Measurements from ENCODE around the gene ZFP1. TPM values are rescaled to one million over a fixed set of nuclear protein-coding genes. Genes with fewer than 3 reads are reported as not detected.

Gene ZFP1
- total RNA-seq, 2 donors from 2014 or later = 10.4 to 13.3 TPM

DNA sequence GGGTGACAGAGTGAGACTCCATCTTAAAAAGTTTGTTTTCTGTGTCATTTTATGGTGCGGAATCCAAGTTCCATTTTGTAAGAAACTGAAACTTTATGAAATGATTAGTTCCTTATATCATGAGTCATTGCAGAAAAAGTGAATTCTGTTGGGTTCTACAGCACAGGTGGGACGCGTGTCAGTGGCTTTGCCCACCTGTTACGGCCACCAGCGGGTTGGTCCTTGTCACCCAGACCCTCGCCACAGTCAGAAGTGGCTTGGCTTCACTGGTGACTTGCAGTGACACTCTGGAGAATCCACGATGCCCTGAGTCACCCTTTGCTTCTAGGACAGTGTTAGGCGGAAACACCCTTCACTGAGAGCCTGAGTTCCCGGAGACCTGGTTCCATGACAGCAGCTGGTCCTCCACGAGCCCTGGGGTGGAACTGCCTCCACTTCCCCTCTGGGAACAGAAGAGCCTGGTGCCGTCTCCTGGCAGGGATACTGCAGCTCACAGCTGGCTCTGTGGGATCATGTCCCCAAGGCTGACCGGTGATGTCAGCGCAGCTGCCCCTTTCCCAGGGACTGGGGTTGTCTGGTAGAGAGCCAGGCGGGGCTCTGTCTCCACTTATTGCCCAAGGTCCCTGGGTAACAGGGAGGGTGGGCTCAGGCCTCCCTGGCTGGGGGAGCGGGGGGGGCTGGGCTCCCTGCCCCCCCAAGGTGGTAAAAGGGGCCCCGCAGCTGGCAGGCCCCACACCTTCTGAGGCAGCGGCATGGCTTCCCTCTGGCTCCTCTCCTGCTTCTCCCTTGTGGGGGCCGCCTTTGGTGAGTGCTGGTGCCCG, 70.1 kb downstream of the ZFP1 start, which contains the start of gene CTRB1:
Gene CTRB1, plus strand, starts transcription at position 733 of the 821 bp plus-strand sequence. Its CDS starts 20 bp downstream, at position 753.
- Histone ChIP-seq H3K27me3 (ENCODE audit: control insufficient read depth, insufficient read depth, low read length, poor library complexity, severe bottlenecking) (no peaks in the 10 kb centered on the region), H3K4me1 (ENCODE audit: control insufficient read depth, insufficient read depth, low read length) (no peaks in the 10 kb centered on the region), H3K36me3 (ENCODE audit: control insufficient read depth, insufficient read depth, low read length) (no peaks in the 10 kb centered on the region), H3K4me3 (ENCODE audit: low read length) (no peak within 1 kb of the TSS), H3K9ac (ENCODE audit: extremely low read depth, low read length, poor library complexity, severe bottlenecking) (no peak within 1 kb of the TSS), H3K27ac (ENCODE audit: low read depth, low read length) (no peak within 1 kb of the TSS), H3K9me3 (ENCODE audit: control insufficient read depth, low read length) (no peaks in the 10 kb centered on the region)
- TF ChIP-seq, protein P1, sequence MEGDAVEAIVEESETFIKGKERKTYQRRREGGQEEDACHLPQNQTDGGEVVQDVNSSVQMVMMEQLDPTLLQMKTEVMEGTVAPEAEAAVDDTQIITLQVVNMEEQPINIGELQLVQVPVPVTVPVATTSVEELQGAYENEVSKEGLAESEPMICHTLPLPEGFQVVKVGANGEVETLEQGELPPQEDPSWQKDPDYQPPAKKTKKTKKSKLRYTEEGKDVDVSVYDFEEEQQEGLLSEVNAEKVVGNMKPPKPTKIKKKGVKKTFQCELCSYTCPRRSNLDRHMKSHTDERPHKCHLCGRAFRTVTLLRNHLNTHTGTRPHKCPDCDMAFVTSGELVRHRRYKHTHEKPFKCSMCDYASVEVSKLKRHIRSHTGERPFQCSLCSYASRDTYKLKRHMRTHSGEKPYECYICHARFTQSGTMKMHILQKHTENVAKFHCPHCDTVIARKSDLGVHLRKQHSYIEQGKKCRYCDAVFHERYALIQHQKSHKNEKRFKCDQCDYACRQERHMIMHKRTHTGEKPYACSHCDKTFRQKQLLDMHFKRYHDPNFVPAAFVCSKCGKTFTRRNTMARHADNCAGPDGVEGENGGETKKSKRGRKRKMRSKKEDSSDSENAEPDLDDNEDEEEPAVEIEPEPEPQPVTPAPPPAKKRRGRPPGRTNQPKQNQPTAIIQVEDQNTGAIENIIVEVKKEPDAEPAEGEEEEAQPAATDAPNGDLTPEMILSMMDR (conservative IDR thresholded peaks at IDR 0.05) = no peak
- no peaks in the 10 kb centered on the region for H3K36me3 Mint-ChIP-seq (ENCODE audit: low read depth)
- no peak within 1 kb of the TSS for H3K4me3 Mint-ChIP-seq
- peaks cover 2% of the 10 kb centered on the region for H3K4me1 Mint-ChIP-seq
- WGBS, 2 experiments (ENCODE audit: insufficient coverage in 1 of 2, insufficient read length in 1 of 2) = 85 to 89% methylated on average over 13 to 19 of the region's 19 CpGs
- H3K27me3 Mint-ChIP-seq (ENCODE audit: insufficient read depth) = no peaks in the 10 kb centered on the region
- H3K27ac Mint-ChIP-seq = no peak within 1 kb of the TSS
- DNase-seq = no peak
- no peaks in the 10 kb centered on the region for H3K9me3 Mint-ChIP-seq

DNA sequence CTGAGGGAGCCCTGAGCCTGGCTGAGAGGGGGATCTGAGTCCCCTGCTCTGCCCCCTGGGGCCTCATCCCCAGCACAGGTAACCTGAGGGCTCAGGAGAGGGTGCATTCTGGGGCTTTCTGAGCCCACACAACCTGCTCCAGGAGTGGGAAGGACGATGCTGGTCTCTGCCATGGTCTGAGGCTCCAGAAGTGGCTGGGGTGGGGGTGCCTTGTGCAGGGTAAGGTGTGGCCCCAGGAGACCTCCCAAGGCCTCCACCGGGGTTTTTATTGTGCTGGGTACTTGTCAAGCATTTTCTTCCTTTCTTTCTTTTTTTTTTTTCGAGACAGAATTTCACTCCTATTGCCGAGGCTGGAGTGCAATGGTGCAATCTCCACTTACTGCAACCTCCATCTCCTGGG, 70.8 kb downstream of the ZFP1 start:
- Histone ChIP-seq H3K27me3 (ENCODE audit: control insufficient read depth, insufficient read depth, low read length, poor library complexity, severe bottlenecking) (no peaks in the 10 kb centered on the region), H3K27ac (ENCODE audit: low read depth, low read length) (no peak overlapping the region), H3K4me1 (ENCODE audit: control insufficient read depth, insufficient read depth, low read length) (no peaks in the 10 kb centered on the region), H3K36me3 (ENCODE audit: control insufficient read depth, insufficient read depth, low read length) (no peaks in the 10 kb centered on the region), H3K9ac (ENCODE audit: extremely low read depth, low read length, poor library complexity, severe bottlenecking) (no peak overlapping the region), H3K4me3 (ENCODE audit: low read length) (no peak overlapping the region), H3K9me3 (ENCODE audit: control insufficient read depth, low read length) (no peaks in the 10 kb centered on the region)
- no peak overlapping the region for H3K4me3 Mint-ChIP-seq
- H3K27me3 Mint-ChIP-seq (ENCODE audit: insufficient read depth) = no peaks in the 10 kb centered on the region
- H3K4me1 Mint-ChIP-seq = peaks cover 2% of the 10 kb centered on the region
- 87% methylated on average over 4 of the region's 4 CpGs; no CpG with 5 or more reads in 1 of the 2 experiments for WGBS, 2 experiments (ENCODE audit: insufficient coverage in 1 of 2, insufficient read length in 1 of 2)
- H3K27ac Mint-ChIP-seq = no peak overlapping the region
- H3K9me3 Mint-ChIP-seq = no peaks in the 10 kb centered on the region
- no peak for DNase-seq
- TF ChIP-seq, protein P1 (conservative IDR thresholded peaks at IDR 0.05) = no peak
- H3K36me3 Mint-ChIP-seq (ENCODE audit: low read depth) = no peaks in the 10 kb centered on the region

DNA sequence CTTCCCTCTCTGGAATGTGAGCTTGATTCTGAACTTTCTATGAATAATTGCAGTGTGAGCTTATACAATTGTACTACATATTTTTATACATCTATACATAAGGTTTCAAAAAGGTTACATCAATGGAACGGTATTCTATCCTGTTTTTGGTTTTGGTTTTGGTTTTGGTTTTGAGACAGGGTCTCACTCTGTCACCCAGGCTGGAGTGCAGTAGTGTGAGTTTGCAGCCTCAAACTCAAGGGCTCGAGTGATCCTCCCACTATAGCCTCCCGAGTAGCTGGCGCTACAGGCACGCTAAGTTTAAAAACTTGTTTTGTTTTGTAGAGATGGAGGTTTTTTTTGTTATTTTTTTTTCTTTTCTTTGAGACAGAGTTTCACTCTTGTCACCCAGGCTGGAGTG, 71.5 kb downstream of the ZFP1 start:
- H3K4me3 Mint-ChIP-seq = no peak overlapping the region

More for the DNA sequence above, 71.5 kb downstream of the ZFP1 start:
- Histone ChIP-seq H3K4me1 (ENCODE audit: control insufficient read depth, insufficient read depth, low read length) (no peaks in the 10 kb centered on the region), H3K9me3 (ENCODE audit: control insufficient read depth, low read length) (no peaks in the 10 kb centered on the region), H3K4me3 (ENCODE audit: low read length) (no peak overlapping the region), H3K27me3 (ENCODE audit: control insufficient read depth, insufficient read depth, low read length, poor library complexity, severe bottlenecking) (no peaks in the 10 kb centered on the region), H3K27ac (ENCODE audit: low read depth, low read length) (no peak overlapping the region), H3K36me3 (ENCODE audit: control insufficient read depth, insufficient read depth, low read length) (no peaks in the 10 kb centered on the region), H3K9ac (ENCODE audit: extremely low read depth, low read length, poor library complexity, severe bottlenecking) (no peak overlapping the region)
- Mint-ChIP-seq H3K27ac (no peak overlapping the region), H3K9me3 (no peaks in the 10 kb centered on the region), H3K36me3 (ENCODE audit: low read depth) (no peaks in the 10 kb centered on the region), H3K4me1 (peaks cover 2% of the 10 kb centered on the region), H3K27me3 (ENCODE audit: insufficient read depth) (no peaks in the 10 kb centered on the region)
- DNase-seq = no peak
- whole genome bisulfite sequencing, 2 experiments (ENCODE audit: insufficient coverage in 1 of 2, insufficient read length in 1 of 2) = 93 to 95% methylated on average over 2 to 5 of the region's 5 CpGs
- TF ChIP-seq, protein P1 (conservative IDR thresholded peaks at IDR 0.05) = no peak

Other genes with a start within 250 kb of the ZFP1 start
- gene WDR59, start 163.4 kb upstream of the ZFP1 start, total RNA-seq = 100 to 1,000 TPM; 105 to 110 TPM
- gene ZNRF1, start 149.5 kb upstream of the ZFP1 start, total RNA-seq = 10 to 100 TPM; 44.9 to 46.1 TPM
- gene LDHD, start 31.7 kb upstream of the ZFP1 start, total RNA-seq = 1 to 10 TPM; 1.4 to 4.3 TPM
- not detected for gene CTRB2, start 58.6 kb downstream of the ZFP1 start, total RNA-seq
- not detected for gene CTRB1, start 70.5 kb downstream of the ZFP1 start, total RNA-seq
- gene BCAR1, start 103.1 kb downstream of the ZFP1 start, total RNA-seq = 10 to 100 TPM; 56.2 to 74.3 TPM

Measured in endodermal cell (in vitro differentiated cells).